Measurements from ENCODE around the gene PAK6. TPM values are rescaled to one million over a fixed set of nuclear protein-coding genes. Genes with fewer than 3 reads are reported as not detected.

The PAK6 gene
- total RNA-seq, 1 donor from 2014 or later = not detected

DNA sequence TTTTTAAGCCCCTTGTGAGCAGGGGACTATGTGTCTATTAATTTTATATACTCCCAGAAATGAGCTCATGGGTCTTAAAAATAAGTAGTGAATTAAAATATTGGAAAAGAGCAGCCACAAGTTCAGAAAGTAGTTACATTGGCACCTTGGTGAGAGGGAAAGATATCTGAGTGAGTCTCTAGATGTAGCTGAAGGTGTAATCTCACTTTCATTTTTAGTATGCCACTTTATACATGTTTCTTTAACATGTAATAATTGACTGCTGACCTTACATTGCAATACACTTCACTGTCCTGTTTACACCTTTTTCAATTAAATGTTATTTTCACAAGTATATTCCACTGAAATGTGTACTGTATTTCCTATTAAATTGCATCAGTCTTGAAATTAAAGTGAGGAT, 12.1 kb upstream of the PAK6 start:
- DNase-seq = no peak
- H3K27me3 Mint-ChIP-seq (ENCODE audit: unreplicated experiment) = no peaks in the 10 kb centered on the region
- H3K4me1 Mint-ChIP-seq (ENCODE audit: low read depth, unreplicated experiment) = no peaks in the 10 kb centered on the region
- H3K36me3 Mint-ChIP-seq (ENCODE audit: unreplicated experiment) = no peaks in the 10 kb centered on the region
- peaks cover 1% of the 10 kb centered on the region for H3K9me3 Mint-ChIP-seq (ENCODE audit: unreplicated experiment)
- no peak for TF ChIP-seq CTCF (IDR thresholded peaks at IDR 0.05; ENCODE audit: partially characterized antibody, unreplicated experiment)
- no peak overlapping the region for H3K4me3 Mint-ChIP-seq (ENCODE audit: unreplicated experiment)
- H3K27ac Mint-ChIP-seq (ENCODE audit: unreplicated experiment) = no peak overlapping the region

GRCh38 chr15:40229316-40229715, 9.5 kb upstream of the PAK6 start:
- H3K27ac Mint-ChIP-seq (ENCODE audit: unreplicated experiment) = no peak overlapping the region
- no peak overlapping the region for H3K4me3 Mint-ChIP-seq (ENCODE audit: unreplicated experiment)
- peaks cover 1% of the 10 kb centered on the region for H3K9me3 Mint-ChIP-seq (ENCODE audit: unreplicated experiment)
- peaks cover 2% of the 10 kb centered on the region for H3K4me1 Mint-ChIP-seq (ENCODE audit: low read depth, unreplicated experiment)
- no peaks in the 10 kb centered on the region for H3K27me3 Mint-ChIP-seq (ENCODE audit: unreplicated experiment)
- DNase-seq = no peak
- H3K36me3 Mint-ChIP-seq (ENCODE audit: unreplicated experiment) = no peaks in the 10 kb centered on the region
- no peak for TF ChIP-seq CTCF (IDR thresholded peaks at IDR 0.05; ENCODE audit: partially characterized antibody, unreplicated experiment)

DNA sequence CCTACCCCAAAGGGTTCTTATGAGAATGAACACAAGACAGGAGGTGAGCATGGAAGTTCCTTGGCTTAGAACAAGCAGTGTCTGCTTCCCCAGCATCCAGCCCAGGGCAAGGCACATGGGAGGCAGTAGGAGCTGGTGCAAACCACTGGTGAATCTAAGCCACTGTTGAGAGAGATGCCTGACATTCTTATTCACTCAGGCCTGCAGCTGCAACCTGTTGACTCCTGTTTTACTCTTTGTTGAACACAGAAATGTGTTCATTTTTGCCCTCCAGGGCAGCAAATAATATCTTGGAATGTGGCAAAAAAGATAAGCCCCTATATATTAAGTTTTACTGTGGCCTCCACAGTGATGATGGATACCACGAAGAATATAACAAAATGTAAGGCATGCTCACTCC, 8.9 kb upstream of the PAK6 start:
- H3K27ac Mint-ChIP-seq (ENCODE audit: unreplicated experiment) = no peak overlapping the region
- peaks cover 2% of the 10 kb centered on the region for H3K4me1 Mint-ChIP-seq (ENCODE audit: low read depth, unreplicated experiment)
- H3K27me3 Mint-ChIP-seq (ENCODE audit: unreplicated experiment) = no peaks in the 10 kb centered on the region
- no peaks in the 10 kb centered on the region for H3K36me3 Mint-ChIP-seq (ENCODE audit: unreplicated experiment)
- peaks cover 1% of the 10 kb centered on the region for H3K9me3 Mint-ChIP-seq (ENCODE audit: unreplicated experiment)
- DNase-seq = no peak
- H3K4me3 Mint-ChIP-seq (ENCODE audit: unreplicated experiment) = no peak overlapping the region
- TF ChIP-seq CTCF (IDR thresholded peaks at IDR 0.05; ENCODE audit: partially characterized antibody, unreplicated experiment) = no peak

GRCh38 chr15:40232625-40233070, 6.2 kb upstream of the PAK6 start:
- DNase-seq = no peak
- no peak for TF ChIP-seq CTCF (IDR thresholded peaks at IDR 0.05; ENCODE audit: partially characterized antibody, unreplicated experiment)

GRCh38 chr15:40233727-40234577, 4.9 kb upstream of the PAK6 start:
- Mint-ChIP-seq H3K4me1 (ENCODE audit: low read depth, unreplicated experiment) (peaks cover 2% of the 10 kb centered on the region), H3K4me3 (ENCODE audit: unreplicated experiment) (no peak overlapping the region), H3K27ac (ENCODE audit: unreplicated experiment) (no peak overlapping the region), H3K27me3 (ENCODE audit: unreplicated experiment) (peaks cover 3% of the 10 kb centered on the region), H3K9me3 (ENCODE audit: unreplicated experiment) (no peaks in the 10 kb centered on the region), H3K36me3 (ENCODE audit: unreplicated experiment) (no peaks in the 10 kb centered on the region)
- no peak for TF ChIP-seq CTCF (IDR thresholded peaks at IDR 0.05; ENCODE audit: partially characterized antibody, unreplicated experiment)
- no peak for DNase-seq

More at GRCh38 chr15:40232625-40233070, 6.2 kb upstream of the PAK6 start:
- Mint-ChIP-seq H3K9me3 (ENCODE audit: unreplicated experiment) (no peaks in the 10 kb centered on the region), H3K36me3 (ENCODE audit: unreplicated experiment) (no peaks in the 10 kb centered on the region), H3K27me3 (ENCODE audit: unreplicated experiment) (no peaks in the 10 kb centered on the region), H3K4me1 (ENCODE audit: low read depth, unreplicated experiment) (peaks cover 2% of the 10 kb centered on the region), H3K27ac (ENCODE audit: unreplicated experiment) (no peak overlapping the region), H3K4me3 (ENCODE audit: unreplicated experiment) (no peak overlapping the region)

Data from glutamatergic neuron (in vitro differentiated cells).